K562 (cell line): ENCODE measurements around the gene NGRN. TPM values are rescaled to one million over a fixed set of nuclear protein-coding genes. Genes with fewer than 3 reads are reported as not detected.
A peak's percentile ranks its signal among the peaks of the same experiment; 100 is the strongest.

ENCODE experiments used
- PKNOX1 ChIP-seq: fragments of 450-650 bp; IDR thresholded peaks from 2 replicates; pipeline ENCODE4 v1.6.1; 2016
- polyA plus RNA-seq, 8 experiments: library from polyadenylated mRNA; depleted of rRNA in 4 of 8; stranded (reverse) in 5 of 8; unstranded in 3 of 8; fragments of >200 nt; fragmentation: Nextera tagmentation in 2 of 8; fragmentation: Illumina TruSeq in 1 of 8; extraction: Ambion mirVana in 2 of 8; extraction: Trizol in 1 of 8; gene quantifications; 2 replicates each; pipeline versions ENCODE4 v1.2.1 to v1.2.3, GENCODE V29; 2011 to 2014; ENCODE audit warnings: inconsistent platforms in 1 of 8, missing spikeins in 1 of 8
- total RNA-seq, 7 experiments: library from RNA; depleted of rRNA in 6 of 7; stranded (reverse); fragments of >200 nt in 6 of 7; fragmentation: Illumina TruSeq in 2 of 7; extraction: Trizol in 2 of 7; gene quantifications; 2 replicates each; pipeline versions ENCODE4 v1.2.1 to v1.2.3, GENCODE V29; 2011 to 2021; ENCODE audit warnings: low replicate concordance in 1 of 7
- TF ChIP-seq, protein P1 (sequence below), 2 experiments: IDR thresholded peaks in 1 of 2; conservative IDR thresholded peaks in 1 of 2; 2 replicates each; pipeline ENCODE4 v1.6.1; 2016; ENCODE audit warnings: low read depth in 2 of 2, mild to moderate bottlenecking in 1 of 2, missing compliant biosample characterization in 1 of 2, missing genetic modification characterization in 1 of 2, moderate library complexity in 1 of 2
- TF ChIP-seq, protein P2 (sequence below): sonication (generic); formaldehyde crosslinking; IDR thresholded peaks from 2 replicates; pipeline ENCODE4 v1.8.1; 2022; ENCODE audit warnings: missing genetic modification reagents

Gene NGRN
- total and polyA plus RNA-seq, 9 of the 15 experiments (the other 6 are each of a cell fraction or from before 2014, with no cell fraction given), result 14.0 to 73.4 (median 60.0) TPM

DNA sequence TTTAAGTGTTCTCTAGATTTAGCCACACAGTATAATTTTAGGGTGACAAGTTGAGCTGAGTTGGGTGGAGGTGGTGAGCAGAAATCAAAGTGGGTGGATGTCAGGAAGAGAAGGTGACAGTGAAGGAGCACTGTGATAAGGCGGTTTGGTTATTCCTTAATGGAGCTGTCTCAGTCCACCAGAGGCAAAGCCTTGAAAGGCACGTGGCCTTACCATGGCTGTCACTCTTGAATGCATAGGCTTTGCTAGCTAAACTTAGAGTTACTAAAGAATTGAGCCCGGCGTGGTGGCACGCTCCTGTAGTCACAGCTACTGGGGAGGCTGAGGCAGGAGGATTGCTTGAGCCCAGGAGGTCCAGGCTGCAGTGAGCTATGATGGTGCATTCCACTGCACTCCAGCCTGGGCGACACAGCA is 16.7 kb upstream of the NGRN start (continued):
- TF ChIP-seq, protein P1, sequence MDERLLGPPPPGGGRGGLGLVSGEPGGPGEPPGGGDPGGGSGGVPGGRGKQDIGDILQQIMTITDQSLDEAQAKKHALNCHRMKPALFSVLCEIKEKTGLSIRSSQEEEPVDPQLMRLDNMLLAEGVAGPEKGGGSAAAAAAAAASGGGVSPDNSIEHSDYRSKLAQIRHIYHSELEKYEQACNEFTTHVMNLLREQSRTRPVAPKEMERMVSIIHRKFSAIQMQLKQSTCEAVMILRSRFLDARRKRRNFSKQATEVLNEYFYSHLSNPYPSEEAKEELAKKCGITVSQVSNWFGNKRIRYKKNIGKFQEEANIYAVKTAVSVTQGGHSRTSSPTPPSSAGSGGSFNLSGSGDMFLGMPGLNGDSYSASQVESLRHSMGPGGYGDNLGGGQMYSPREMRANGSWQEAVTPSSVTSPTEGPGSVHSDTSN (CRISPR knock-in tag; IDR thresholded peaks at IDR 0.05; ENCODE audit: low read depth), result no peak
- TF ChIP-seq, protein P1 (tag; conservative IDR thresholded peaks at IDR 0.05; ENCODE audit: low read depth), result 0 out of 2 replicates have a peak, but pooled peaks have one; percentile 18
- peak; percentile 80 for TF ChIP-seq PKNOX1
- TF ChIP-seq, protein P2, sequence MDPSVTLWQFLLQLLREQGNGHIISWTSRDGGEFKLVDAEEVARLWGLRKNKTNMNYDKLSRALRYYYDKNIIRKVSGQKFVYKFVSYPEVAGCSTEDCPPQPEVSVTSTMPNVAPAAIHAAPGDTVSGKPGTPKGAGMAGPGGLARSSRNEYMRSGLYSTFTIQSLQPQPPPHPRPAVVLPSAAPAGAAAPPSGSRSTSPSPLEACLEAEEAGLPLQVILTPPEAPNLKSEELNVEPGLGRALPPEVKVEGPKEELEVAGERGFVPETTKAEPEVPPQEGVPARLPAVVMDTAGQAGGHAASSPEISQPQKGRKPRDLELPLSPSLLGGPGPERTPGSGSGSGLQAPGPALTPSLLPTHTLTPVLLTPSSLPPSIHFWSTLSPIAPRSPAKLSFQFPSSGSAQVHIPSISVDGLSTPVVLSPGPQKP (CRISPR knock-in tag), result no peak
